NCI-H1105 treated with DMSO at 0.1 percent for 48 hours (cell line): ENCODE results near the gene ATXN8OS.
"Not testable (repeated sequence)": the region's sequence is repeated elsewhere in the genome, so short reads cannot be mapped to it uniquely, and the experiment has no call there.

Experiments
- DNase-seq: peaks from one replicate; lab custom pipeline; 2025; lab: John Stamatoyannopoulos, UW

ATXN8OS gene

GRCh38 chr13:70107498-70108281 lies at the start of gene ATXN8OS:
Gene ATXN8OS, plus strand, starts transcription at chr13:70107826.
- no peak for DNase-seq

GRCh38 chr13:70080012-70080411 lies 27.6 kb upstream of the ATXN8OS start:
- DNase-seq: peak; percentile 12

- no peak for DNase-seq
Observed at GRCh38 chr13:70087247-70087646, 20.4 kb upstream of the ATXN8OS start.

- DNase-seq: no peak
Observed at GRCh38 chr13:70088926-70089325, 18.7 kb upstream of the ATXN8OS start.

- DNase-seq: no peak
Observed at GRCh38 chr13:70090036-70090723, 17.4 kb upstream of the ATXN8OS start.

GRCh38 chr13:70098669-70099068 lies 9.0 kb upstream of the ATXN8OS start:
- DNase-seq: peak; percentile 43

- no peak for DNase-seq
Observed at GRCh38 chr13:70104481-70104880, 3.1 kb upstream of the ATXN8OS start.

- no peak for DNase-seq
Observed at GRCh38 chr13:70107125-70107497, 515 bp upstream of the ATXN8OS start.

- DNase-seq: no peak
Observed at GRCh38 chr13:70108356-70109105, 905 bp downstream of the ATXN8OS start, which contains the start of gene KLHL1. Gene KLHL1, minus strand, starts transcription at chr13:70108452. Its CDS starts 753 bp downstream, at chr13:70107699.

- DNase-seq: no peak
Observed at GRCh38 chr13:70117338-70117905, 9.8 kb downstream of the ATXN8OS start.

GRCh38 chr13:70125693-70126092 lies 18.1 kb downstream of the ATXN8OS start:
- no peak for DNase-seq

- DNase-seq: no peak
Observed at GRCh38 chr13:70128098-70128497, 20.5 kb downstream of the ATXN8OS start.

GRCh38 chr13:70142658-70143057 lies 35.0 kb downstream of the ATXN8OS start:
- DNase-seq: not testable (repeated sequence)

GRCh38 chr13:70162141-70162540 lies 54.5 kb downstream of the ATXN8OS start:
- DNase-seq: no peak

GRCh38 chr13:70170689-70171088 lies 63.1 kb downstream of the ATXN8OS start:
- no peak for DNase-seq

GRCh38 chr13:70171151-70171550 lies 63.5 kb downstream of the ATXN8OS start:
- no peak for DNase-seq

GRCh38 chr13:70172946-70173597 lies 65.4 kb downstream of the ATXN8OS start:
- peak; percentile 58 for DNase-seq

- no peak for DNase-seq
Observed at GRCh38 chr13:70173598-70173959, 66.0 kb downstream of the ATXN8OS start.

GRCh38 chr13:70178346-70178745 lies 70.7 kb downstream of the ATXN8OS start:
- DNase-seq: no peak
